ENCODE results near the gene PHYKPL.

- TF ChIP-seq CTCF (conservative IDR thresholded peaks at IDR 0.05 in 1 of 2, IDR thresholded peaks at IDR 0.05 in 1 of 2; ENCODE audit: low read depth in 1 of 2, low read length in 2 of 2) = no peak
- no peak for TF ChIP-seq EZH2 (IDR thresholded peaks at IDR 0.05; ENCODE audit: low read length, missing control alignments)
Measured at GRCh38 chr5:178198706-178199105, 33.9 kb downstream of the PHYKPL start.
